ENCODE results near the gene TMEM87A. TPM values are rescaled to one million over a fixed set of nuclear protein-coding genes. Genes with fewer than 3 reads are reported as not detected.

Gene TMEM87A
- total and polyA plus RNA-seq, 10 donors = 13.4 to 48.3 (median 40.9) TPM

GRCh38 chr15:42165106-42165505, 108.1 kb downstream of the TMEM87A start:
- DNase-seq = no peak
- Histone ChIP-seq H3K9me3 (no peaks in the 10 kb centered on the region), H3K36me3 (peaks cover 6 to 100% (median 98%) of the 10 kb centered on the region in 6 donors), H3K4me1 (peaks cover 0 to 4% (median 0%) of the 10 kb centered on the region in 6 donors), H3K27ac (no peak overlapping the region), H3K4me3 (no peak overlapping the region), H3K27me3 (replicated peaks in 1 of 7) (no peaks in the 10 kb centered on the region)
- 65 to 88% (median 73%) methylated on average over 6 of the region's 6 CpGs for WGBS, 5 donors
- intact Hi-C loops (cut with DNase I; ENCODE audit: low total_unique reads) = no loop called here
- TF ChIP-seq CTCF (IDR thresholded peaks at IDR 0.05 in 8 of 11, conservative IDR thresholded peaks at IDR 0.05 in 3 of 11) (no peak), POLR2AphosphoS5 (IDR thresholded peaks at IDR 0.05) (no peak), POLR2A (IDR thresholded peaks at IDR 0.05) (no peak)

- peaks cover 0 to 4% (median 0%) of the 10 kb centered on the region in 6 donors for H3K4me1 ChIP-seq
- no peak overlapping the region for H3K4me3 ChIP-seq
- WGBS, 5 donors = 60 to 79% (median 74%) methylated on average over 4 of the region's 4 CpGs
- intact Hi-C loops (cut with DNase I; ENCODE audit: low total_unique reads) = no loop called here
- H3K27ac ChIP-seq = no peak overlapping the region
- no peak for TF ChIP-seq CTCF (IDR thresholded peaks at IDR 0.05 in 8 of 11, conservative IDR thresholded peaks at IDR 0.05 in 3 of 11)
- TF ChIP-seq POLR2A (IDR thresholded peaks at IDR 0.05) = no peak
- TF ChIP-seq POLR2AphosphoS5 (IDR thresholded peaks at IDR 0.05) = no peak
- DNase-seq = no peak
- H3K27me3 ChIP-seq (replicated peaks in 1 of 7) = no peaks in the 10 kb centered on the region
- H3K36me3 ChIP-seq = peaks cover 6 to 100% (median 100%) of the 10 kb centered on the region in 6 donors
- no peaks in the 10 kb centered on the region for H3K9me3 ChIP-seq
Observed at GRCh38 chr15:42163947-42164550, 109.2 kb downstream of the TMEM87A start.

- no peak overlapping the region for H3K27ac ChIP-seq
- 98 to 100% (median 98%) methylated on average over 9 of the region's 9 CpGs for WGBS, 5 donors
- no peaks in the 10 kb centered on the region for H3K27me3 ChIP-seq (replicated peaks in 1 of 7)
- peaks cover 6 to 100% (median 98%) of the 10 kb centered on the region in 6 donors for H3K36me3 ChIP-seq
- intact Hi-C loops (cut with DNase I; ENCODE audit: low total_unique reads) = no loop called here
- H3K4me1 ChIP-seq = peaks cover 0 to 4% (median 0%) of the 10 kb centered on the region in 6 donors
- H3K4me3 ChIP-seq = no peak overlapping the region
- no peak for TF ChIP-seq POLR2AphosphoS5 (IDR thresholded peaks at IDR 0.05)
- no peak for TF ChIP-seq POLR2A (IDR thresholded peaks at IDR 0.05)
- TF ChIP-seq CTCF (IDR thresholded peaks at IDR 0.05 in 8 of 11, conservative IDR thresholded peaks at IDR 0.05 in 3 of 11) = no peak
- no peaks in the 10 kb centered on the region for H3K9me3 ChIP-seq
- DNase-seq = no peak
Observed at GRCh38 chr15:42163291-42163690, 109.9 kb downstream of the TMEM87A start.

Small RNA genes lying within 50 kb of the gene (microRNA-seq; reads per million reads assigned to microRNA genes)
- 37.3 to 66.2 (median 50.6) reads per million in 3 donors for gene MIR627

Small RNA genes lying within 50 kb of the gene (small RNA-seq; reads per million reads assigned to genes)
- 0 to 0.45 (median 0.19) reads per million in 4 donors for gene MIR627

Other genes starting within 250 kb of the TMEM87A start
- gene PLA2G4D, start 178.9 kb downstream of the TMEM87A start, total RNA-seq = not detected
- gene PLA2G4D, start 178.9 kb downstream of the TMEM87A start, polyA plus RNA-seq = not detected
- not detected for gene PLA2G4F, start 116.8 kb downstream of the TMEM87A start, total RNA-seq
- gene PLA2G4F, start 116.8 kb downstream of the TMEM87A start, polyA plus RNA-seq = under 1 TPM in 1 of 3 donors, not detected in 2; 0.03 TPM
- 100 to 1,000 TPM in 4 of 7 donors, 10 to 100 TPM in 3; 71.3 to 220 (median 105) TPM for gene VPS39, start 65.1 kb downstream of the TMEM87A start, total RNA-seq
- gene VPS39, start 65.1 kb downstream of the TMEM87A start, polyA plus RNA-seq = 10 to 100 TPM; 25.9 to 48.0 (median 47.6) TPM
- gene GANC, start 232 bp downstream of the TMEM87A start, total RNA-seq = 10 to 100 TPM; 37.9 to 65.9 (median 48.4) TPM
- 10 to 100 TPM in 1 of 3 donors, 1 to 10 TPM in 2; 7.4 to 13.2 (median 8.0) TPM for gene GANC, start 232 bp downstream of the TMEM87A start, polyA plus RNA-seq
- 10 to 100 TPM; 14.6 to 24.2 (median 16.7) TPM for gene CAPN3, start 86.1 kb upstream of the TMEM87A start, total RNA-seq
- gene CAPN3, start 86.1 kb upstream of the TMEM87A start, polyA plus RNA-seq = 10 to 100 TPM; 20.3 to 40.5 (median 29.7) TPM
- gene ZNF106, start 217.7 kb upstream of the TMEM87A start, total RNA-seq = 10 to 100 TPM; 62.5 to 93.3 (median 75.7) TPM
- 1 to 10 TPM; 4.6 to 9.2 (median 5.3) TPM for gene ZNF106, start 217.7 kb upstream of the TMEM87A start, polyA plus RNA-seq
- 100 to 1,000 TPM in 6 of 7 donors, 10 to 100 TPM in 1; 98.8 to 151 (median 115) TPM for gene SNAP23, start 222.2 kb upstream of the TMEM87A start, total RNA-seq
- 10 to 100 TPM; 60.8 to 79.9 (median 66.7) TPM for gene SNAP23, start 222.2 kb upstream of the TMEM87A start, polyA plus RNA-seq

Measured in spleen (tissue), 11 donors.